HG03139 (cell line): ENCODE results near the gene ZMYM1.
"Not testable (repeated sequence)": the region's sequence is repeated elsewhere in the genome, so short reads cannot be mapped to it uniquely, and the experiment has no call there.

Experiments
- ATAC-seq: cut with Tn5 transposase; IDR thresholded peaks from one replicate; pipeline ENCODE4 v1.9.1; 2021; ENCODE audit not compliant: unreplicated experiment

The ZMYM1 gene

GRCh38 chr1:35079003-35079930 is at the start of gene ZMYM1:
Gene ZMYM1, plus strand, starts transcription at chr1:35079385. Its CDS starts 14,603 bp downstream, at chr1:35093988.
- peak; percentile 92 for ATAC-seq

- no peak for ATAC-seq
Measured at GRCh38 chr1:35029761-35030160, 49.4 kb upstream of the ZMYM1 start.

GRCh38 chr1:35030338-35030737 is 48.8 kb upstream of the ZMYM1 start:
- no peak for ATAC-seq

- ATAC-seq = no peak
Measured at GRCh38 chr1:35030756-35031446, 48.3 kb upstream of the ZMYM1 start.

GRCh38 chr1:35032384-35032739 is 46.8 kb upstream of the ZMYM1 start:
- no peak for ATAC-seq

GRCh38 chr1:35033346-35033745 is 45.8 kb upstream of the ZMYM1 start:
- no peak for ATAC-seq

- ATAC-seq = no peak
Measured at GRCh38 chr1:35036621-35037020, 42.6 kb upstream of the ZMYM1 start.

GRCh38 chr1:35037206-35037605 is 42.0 kb upstream of the ZMYM1 start:
- ATAC-seq = no peak

- no peak for ATAC-seq
Measured at GRCh38 chr1:35038723-35039122, 40.5 kb upstream of the ZMYM1 start.

GRCh38 chr1:35043498-35043897 is 35.7 kb upstream of the ZMYM1 start:
- no peak for ATAC-seq

GRCh38 chr1:35044431-35044830 is 34.8 kb upstream of the ZMYM1 start:
- ATAC-seq = no peak

- no peak for ATAC-seq
Measured at GRCh38 chr1:35046730-35047129, 32.5 kb upstream of the ZMYM1 start.

GRCh38 chr1:35047188-35047858 is 31.9 kb upstream of the ZMYM1 start:
- ATAC-seq = no peak

- no peak for ATAC-seq
Measured at GRCh38 chr1:35049116-35049515, 30.1 kb upstream of the ZMYM1 start.

GRCh38 chr1:35053433-35053832 is 25.8 kb upstream of the ZMYM1 start:
- no peak for ATAC-seq

GRCh38 chr1:35054282-35054681 is 24.9 kb upstream of the ZMYM1 start:
- ATAC-seq = not testable (repeated sequence)

GRCh38 chr1:35058321-35058720 is 20.9 kb upstream of the ZMYM1 start:
- not testable (repeated sequence) for ATAC-seq

- no peak for ATAC-seq
Measured at GRCh38 chr1:35058988-35059387, 20.2 kb upstream of the ZMYM1 start.

- no peak for ATAC-seq
Measured at GRCh38 chr1:35062518-35063196, 16.5 kb upstream of the ZMYM1 start.

- no peak for ATAC-seq
Measured at GRCh38 chr1:35064265-35064664, 14.9 kb upstream of the ZMYM1 start.

GRCh38 chr1:35069746-35070145 is 9.4 kb upstream of the ZMYM1 start:
- ATAC-seq = no peak
